GM13976 (cell line): ENCODE data around the gene PCDH1.

Source experiments
- DNase-seq: peaks from one replicate; pipeline ENCODE4 v3.0.0; 2012; ENCODE audit warnings: low spot score
- in situ Hi-C: fragments of 300-500 bp; cut with MboI; formaldehyde crosslinking; loops from one replicate; pipeline ENCODE4 v1.12.0; 2022; ENCODE audit warnings: low sequenced_read_pairs, mixed read lengths, inconsistent platforms; ENCODE audit not compliant: unreplicated experiment
- TF ChIP-seq, protein P1 (sequence below): IDR thresholded peaks from 2 replicates; pipeline ENCODE4 v1.5.1; 2012; ENCODE audit warnings: borderline replicate concordance, mild to moderate bottlenecking; ENCODE audit not compliant: insufficient read depth; ENCODE audit errors: extremely low read depth, missing control alignments, control extremely low read depth

Gene PCDH1

DNA sequence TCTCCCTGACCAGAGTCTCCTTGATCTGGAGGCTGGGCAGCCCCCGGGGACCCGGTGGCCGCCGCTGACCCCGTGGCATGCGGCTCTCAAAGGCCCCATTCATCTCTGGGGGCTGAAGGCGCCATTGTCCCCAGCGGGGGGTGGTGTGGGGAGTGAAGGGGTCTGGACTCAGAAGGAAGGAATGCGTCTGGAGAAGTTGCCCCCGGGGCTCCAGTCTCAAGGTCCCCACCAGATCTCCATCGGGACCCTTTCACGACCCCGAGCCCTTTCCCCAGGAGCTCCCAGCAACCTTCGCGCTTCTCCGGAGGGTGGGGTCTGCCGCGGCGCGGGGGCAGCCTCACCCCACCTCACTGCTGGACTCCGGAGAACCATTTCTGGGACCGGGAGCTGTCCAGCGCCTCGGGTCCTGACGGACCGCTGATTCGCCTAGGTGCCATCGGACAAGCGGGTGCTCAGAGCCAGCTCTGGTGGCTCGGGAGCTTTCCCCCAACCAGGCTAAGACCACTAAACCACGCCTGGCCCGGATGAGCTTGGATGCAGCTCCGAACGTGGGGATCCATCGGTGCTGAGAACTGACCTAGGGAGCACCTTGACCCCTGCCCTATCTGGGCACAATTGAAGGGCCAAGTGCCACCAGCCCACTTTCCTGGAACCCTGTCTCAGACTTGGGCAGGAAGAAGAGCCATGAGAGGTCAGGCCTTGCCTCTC lies 5.1 kb upstream of the PCDH1 start:
- TF ChIP-seq, protein P1, sequence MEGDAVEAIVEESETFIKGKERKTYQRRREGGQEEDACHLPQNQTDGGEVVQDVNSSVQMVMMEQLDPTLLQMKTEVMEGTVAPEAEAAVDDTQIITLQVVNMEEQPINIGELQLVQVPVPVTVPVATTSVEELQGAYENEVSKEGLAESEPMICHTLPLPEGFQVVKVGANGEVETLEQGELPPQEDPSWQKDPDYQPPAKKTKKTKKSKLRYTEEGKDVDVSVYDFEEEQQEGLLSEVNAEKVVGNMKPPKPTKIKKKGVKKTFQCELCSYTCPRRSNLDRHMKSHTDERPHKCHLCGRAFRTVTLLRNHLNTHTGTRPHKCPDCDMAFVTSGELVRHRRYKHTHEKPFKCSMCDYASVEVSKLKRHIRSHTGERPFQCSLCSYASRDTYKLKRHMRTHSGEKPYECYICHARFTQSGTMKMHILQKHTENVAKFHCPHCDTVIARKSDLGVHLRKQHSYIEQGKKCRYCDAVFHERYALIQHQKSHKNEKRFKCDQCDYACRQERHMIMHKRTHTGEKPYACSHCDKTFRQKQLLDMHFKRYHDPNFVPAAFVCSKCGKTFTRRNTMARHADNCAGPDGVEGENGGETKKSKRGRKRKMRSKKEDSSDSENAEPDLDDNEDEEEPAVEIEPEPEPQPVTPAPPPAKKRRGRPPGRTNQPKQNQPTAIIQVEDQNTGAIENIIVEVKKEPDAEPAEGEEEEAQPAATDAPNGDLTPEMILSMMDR = no peak
- in situ Hi-C loops = no loop called here
- DNase-seq = peak; percentile 29

DNA sequence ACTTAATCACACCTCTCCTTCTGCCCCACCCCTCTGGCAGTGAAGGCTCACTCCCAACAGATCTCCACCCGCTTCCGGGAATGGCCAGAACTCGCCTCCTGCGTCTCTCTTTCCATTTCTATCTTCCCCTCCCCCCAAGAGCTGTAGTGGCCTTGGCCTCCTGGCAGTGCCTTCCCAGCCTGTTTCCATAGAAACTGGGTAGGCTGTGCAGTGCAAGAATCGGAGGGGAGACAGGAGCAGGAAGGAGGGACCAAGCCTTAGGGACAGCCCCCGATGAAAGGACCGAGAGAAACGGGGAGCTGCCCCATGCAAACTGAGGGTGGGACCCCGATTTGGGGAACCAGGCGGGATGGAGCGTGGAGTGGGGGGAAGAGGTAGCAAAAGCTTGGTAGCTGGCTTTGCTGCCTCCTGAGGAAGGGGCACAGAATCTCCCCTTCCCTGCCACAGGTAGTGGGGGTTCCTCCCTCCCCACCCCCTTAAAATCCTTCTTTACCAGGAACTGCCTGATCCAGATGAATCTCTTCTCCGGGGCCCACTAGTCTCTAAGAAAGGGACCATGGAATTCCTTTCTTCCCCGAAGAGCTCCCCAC lies 4.5 kb upstream of the PCDH1 start:
- in situ Hi-C loops = no loop called here

DNA sequence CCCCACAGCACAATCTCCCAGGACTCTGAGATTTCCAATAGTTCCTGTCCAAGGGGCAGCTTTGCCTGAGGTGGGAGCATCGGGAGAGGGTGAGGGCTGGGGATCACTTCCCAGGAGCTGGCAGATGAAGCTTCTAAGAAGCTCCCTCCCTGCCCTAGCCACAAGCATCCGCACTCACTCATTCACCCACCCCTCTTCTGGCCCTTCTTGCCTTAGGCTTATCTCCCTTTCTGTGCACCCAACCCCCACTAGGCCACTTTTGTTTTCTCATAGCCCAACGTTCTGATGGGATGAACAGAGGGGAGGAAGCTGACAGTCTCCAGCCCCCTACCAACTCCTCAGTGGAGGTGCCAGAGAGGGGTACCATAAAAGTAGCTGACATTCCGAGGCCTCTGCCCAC lies 3.7 kb upstream of the PCDH1 start:
- in situ Hi-C loops = no loop called here
- TF ChIP-seq, protein P1 = no peak
- DNase-seq = no peak

More for the DNA sequence above, 4.5 kb upstream of the PCDH1 start:
- no peak for DNase-seq
- TF ChIP-seq, protein P1 = no peak

DNA sequence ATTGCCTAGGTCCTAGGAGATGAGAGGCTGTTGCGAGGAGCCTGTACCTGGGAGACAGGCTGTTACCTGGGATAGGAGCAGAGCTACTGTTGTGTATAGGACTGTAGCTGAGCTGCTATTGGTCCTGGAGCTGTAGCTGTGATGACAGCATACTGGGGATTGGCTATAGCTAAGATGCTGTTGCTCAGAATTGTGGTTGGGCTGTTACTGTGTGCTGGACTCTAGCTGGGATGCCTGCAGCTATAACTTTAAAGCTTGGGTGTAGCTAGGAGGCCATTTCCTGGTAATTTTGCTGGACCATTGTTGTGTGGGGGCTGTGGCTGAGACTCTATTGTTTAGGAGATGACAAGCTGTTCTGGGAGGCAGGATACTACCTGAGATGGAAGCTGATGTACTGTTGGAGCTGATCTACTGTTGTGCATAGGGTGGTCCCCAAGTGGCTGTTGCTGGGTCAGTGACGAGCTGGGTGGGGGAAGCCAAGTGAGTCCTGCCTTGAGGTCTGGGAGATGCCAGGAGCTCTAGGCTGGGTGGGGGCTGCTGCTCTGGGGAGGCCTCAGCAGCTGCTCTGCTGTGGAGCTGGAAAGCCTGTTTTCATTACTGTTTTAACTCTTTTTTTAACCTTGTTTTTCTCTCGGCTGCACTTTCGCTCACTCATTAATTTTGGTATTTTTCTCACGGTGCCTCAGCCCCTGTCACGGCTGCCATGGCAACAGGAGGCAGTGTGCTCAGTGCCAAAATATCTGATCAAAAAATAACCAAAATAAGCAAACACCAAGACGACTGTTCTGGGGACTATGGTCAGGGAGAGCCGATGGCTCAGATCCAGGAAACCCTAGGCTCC lies 3.0 kb upstream of the PCDH1 start:
- in situ Hi-C loops = no loop called here
- TF ChIP-seq, protein P1 = no peak
- DNase-seq = no peak

DNA sequence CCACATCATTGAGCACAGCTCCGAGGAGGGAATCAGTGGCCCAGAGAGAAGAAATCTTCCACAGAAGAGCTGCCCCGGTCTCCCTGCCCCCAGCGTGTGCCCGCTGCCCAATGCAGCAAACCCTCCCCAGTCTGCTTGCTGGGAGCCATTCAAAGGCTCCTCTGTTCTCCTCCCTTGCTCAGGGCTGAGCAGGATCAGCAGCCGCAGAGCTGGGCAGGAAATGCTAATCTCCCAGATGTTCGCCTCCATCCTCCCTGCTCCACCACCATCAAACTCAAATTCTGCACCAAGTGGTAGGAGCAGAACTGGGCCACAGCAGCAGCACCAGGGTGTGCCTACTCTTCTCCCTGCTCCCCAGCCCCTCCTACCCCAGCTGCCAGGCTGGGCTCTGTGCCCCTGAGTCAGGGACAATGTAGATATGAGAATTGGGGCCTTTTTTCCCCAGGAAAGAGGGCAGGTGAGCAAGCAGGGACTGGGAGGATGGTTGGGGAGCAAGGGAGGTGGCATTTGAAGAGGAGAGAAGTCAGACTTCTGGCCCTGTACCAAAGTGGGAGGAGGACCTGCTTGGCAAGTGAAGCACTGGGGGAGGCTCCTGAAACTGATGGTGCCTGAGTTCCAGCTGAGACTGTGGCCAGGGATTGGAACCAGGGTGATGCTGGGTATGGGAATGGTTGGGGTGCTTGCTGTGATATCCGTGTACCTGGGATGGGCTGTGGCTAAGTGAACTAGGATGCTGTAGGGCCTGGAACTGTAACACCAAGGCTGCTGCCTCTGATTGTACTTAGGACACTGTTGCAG lies 1.9 kb upstream of the PCDH1 start:
- no peak for DNase-seq
- TF ChIP-seq, protein P1 = no peak
- in situ Hi-C loops = loop anchor here (10.0 kb wide), 1 partner anchor 185 kb away; no protein-coding TSS in a partner anchor

DNA sequence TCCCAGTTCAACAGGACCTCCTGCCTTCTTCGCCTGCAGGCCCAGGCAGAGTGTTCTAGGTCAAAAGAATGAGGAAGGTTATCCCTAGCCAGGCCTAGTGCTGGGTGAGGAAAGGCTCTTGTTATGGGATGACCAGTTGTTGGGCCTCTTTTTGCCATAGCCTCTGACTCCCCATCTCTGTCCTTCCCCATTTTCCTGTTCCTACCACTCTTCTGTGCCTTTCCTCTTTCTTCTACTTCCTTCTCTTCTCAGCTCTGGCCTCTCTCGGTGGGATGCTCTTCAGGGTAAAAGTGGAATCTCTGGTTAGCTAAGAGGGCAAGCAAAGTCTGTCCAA lies 1.2 kb upstream of the PCDH1 start:
- TF ChIP-seq, protein P1 = no peak
- no peak for DNase-seq
- in situ Hi-C loops = loop anchor here (10.0 kb wide), 1 partner anchor 185 kb away; no protein-coding TSS in a partner anchor
